Caki2 (cell line): ENCODE data around the gene STAM. TPM values are rescaled to one million over a fixed set of nuclear protein-coding genes. Genes with fewer than 3 reads are reported as not detected.

Experiments used
- DNase-seq: peaks from one replicate; pipeline ENCODE4 v3.0.0-alpha.2; 2015; ENCODE audit warnings: low read depth
- in situ Hi-C: cut with HindIII; loops from 2 replicates; pipeline ENCODE4 v1.10.0; 2016; ENCODE audit warnings: low sequenced_read_pairs, low pct_unique_long_range_greater_than_20kb, mixed read lengths
- total RNA-seq: library from RNA; depleted of rRNA; stranded (reverse); fragments of >200 nt; shearing (Covaris generic); gene quantifications from 2 replicates; pipeline ENCODE4 v1.2.3, GENCODE V29; 2014; ENCODE audit warnings: low replicate concordance; rRNA removed

The STAM gene
- total RNA-seq, 1 experiment from 2014 or later = 14.3 TPM

GRCh38 chr10:17740668-17741067 is 96.7 kb downstream of the STAM start:
- in situ Hi-C loops = no loop called here
- no peak for DNase-seq

GRCh38 chr10:17742918-17743317 is 99.0 kb downstream of the STAM start:
- DNase-seq = peak; percentile 58
- in situ Hi-C loops = no loop called here

GRCh38 chr10:17743437-17743836 is 99.5 kb downstream of the STAM start:
- in situ Hi-C loops = no loop called here
- DNase-seq = no peak

DNA sequence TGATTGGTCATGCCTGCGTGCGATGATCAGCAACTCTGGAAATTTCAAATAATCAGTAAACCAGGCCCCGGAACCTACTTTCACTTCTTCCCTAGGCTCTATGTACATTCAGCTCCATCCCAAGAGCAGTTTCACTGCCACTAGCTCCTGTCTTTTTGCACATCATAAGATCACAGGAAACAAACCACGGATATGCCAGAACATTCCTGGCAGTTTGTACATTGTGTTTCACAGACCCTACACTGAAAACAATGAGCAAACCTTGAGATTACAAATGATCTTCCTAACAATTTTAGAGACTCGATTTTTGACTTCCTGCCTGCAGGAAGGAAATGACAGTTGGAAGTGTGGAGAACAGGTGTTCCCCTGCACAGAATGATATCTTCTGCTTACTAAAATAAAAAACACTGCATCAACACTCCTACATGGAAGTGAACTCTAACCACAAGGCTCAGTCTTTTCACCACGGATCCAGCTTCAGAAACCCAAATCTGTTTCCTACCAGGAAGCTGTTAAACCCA is 100.5 kb downstream of the STAM start:
- no peak for DNase-seq
- in situ Hi-C loops = no loop called here

GRCh38 chr10:17747883-17748550 is 104.1 kb downstream of the STAM start:
- DNase-seq = no peak
- in situ Hi-C loops = no loop called here

DNA sequence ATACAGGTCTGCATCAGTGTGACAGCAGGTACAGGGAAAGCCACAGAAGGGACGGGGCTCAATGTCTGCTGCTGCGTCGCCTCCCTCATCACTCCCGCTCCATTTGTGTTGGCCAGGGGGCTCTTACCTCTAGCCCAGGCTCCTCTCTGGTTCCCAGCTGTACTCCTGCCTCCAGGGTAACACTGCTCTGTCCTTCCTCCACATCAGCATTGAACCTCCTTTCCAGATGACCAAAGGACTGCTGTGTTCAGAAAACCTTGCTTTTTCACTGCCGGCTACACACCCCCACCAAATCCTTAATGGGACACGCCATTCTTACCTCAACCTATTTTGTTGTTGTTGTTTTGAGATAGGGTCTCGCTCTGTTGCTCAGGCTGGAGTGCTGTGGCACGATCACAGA is 105.9 kb downstream of the STAM start:
- in situ Hi-C loops = no loop called here
- no peak for DNase-seq

DNA sequence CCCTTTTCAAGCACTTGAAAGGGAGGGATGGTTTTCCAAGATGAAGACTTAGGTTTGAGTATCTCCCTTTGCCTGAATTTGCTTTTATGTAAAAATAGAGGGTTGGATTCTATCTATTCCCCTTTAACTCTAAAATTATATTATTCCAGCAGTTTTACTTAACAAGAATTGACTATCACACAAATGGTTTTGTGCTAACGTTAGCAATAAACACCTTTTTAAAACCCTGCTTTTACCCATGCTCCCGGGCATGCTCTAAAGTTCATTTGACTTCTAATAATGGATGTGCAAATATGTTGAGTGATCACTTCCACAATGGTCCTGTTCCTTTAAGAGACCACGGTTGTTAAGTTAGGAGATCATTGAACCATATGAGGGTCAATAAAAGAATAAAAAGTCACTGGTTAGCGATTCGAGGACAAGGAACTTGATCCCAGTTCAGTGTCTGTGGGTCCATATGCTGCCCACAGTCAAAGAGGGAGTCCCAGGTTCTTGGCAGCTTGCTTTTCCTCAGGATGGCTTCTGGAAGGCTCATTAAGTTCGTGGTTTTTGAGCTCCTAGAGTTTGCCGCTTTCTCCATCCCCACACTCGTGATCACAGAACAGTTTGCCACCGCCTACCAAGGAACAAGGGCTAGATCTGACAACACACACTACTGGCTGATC is 108.0 kb downstream of the STAM start, which contains the start of gene TMEM236:
TSS of gene TMEM236 (plus strand) at position 421 of the 665 bp plus-strand sequence. CDS start at position 516, 95 bp downstream.
- in situ Hi-C loops = no loop called here
- peak; percentile 18 for DNase-seq

DNA sequence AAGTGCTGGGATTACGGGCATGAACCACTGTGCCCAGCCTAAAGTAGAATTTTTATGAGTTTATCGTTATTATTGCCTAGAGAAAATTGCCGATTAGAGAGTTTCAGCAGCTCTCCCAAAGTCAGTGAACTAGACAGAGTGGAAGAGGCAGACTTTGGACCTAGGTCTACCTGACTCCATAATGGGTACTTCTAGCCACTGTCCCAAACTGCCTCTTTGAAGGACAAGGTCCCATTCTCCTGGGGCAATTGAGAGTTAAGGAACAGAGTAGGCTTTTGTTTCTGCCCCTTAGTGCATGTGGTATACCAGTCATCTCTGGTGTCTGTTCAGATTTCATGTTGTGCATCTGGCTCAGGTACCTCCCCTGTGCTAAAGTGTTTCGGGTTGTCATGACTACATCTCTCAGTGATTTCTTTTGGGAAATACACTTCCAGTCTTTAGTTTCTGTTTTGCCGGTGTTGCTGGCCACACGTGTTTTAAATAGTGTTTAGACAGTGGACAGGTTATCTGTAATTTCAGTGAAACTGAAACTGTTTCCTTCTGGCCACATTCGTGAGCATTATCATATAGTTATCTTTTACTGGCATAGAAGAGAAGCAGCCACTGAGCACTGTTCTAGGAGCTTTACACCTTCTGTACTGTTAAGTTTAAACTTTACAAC is 112.7 kb downstream of the STAM start:
- in situ Hi-C loops = no loop called here

GRCh38 chr10:17758200-17758599 is 114.2 kb downstream of the STAM start:
- in situ Hi-C loops = no loop called here

More for the DNA sequence above, 112.7 kb downstream of the STAM start:
- DNase-seq = no peak

DNA sequence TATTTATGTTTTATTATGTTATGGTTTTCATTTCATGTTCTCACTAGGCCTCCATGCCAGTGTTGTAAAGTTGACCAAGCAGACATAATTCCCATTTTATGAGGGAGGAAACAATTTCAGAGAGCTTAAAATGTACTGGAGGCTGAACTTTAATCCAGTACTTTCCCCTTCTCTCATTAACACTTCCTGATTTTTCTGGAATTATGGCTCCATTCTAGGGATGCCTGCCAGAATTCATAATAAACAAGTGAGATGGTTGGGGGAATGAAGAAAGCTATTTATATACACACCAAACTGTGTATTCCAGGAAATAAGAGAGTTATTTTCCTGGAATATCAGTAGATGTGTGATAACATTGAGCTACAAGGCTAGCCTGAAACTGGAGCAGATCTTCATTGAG is 114.9 kb downstream of the STAM start:
- in situ Hi-C loops = no loop called here
- DNase-seq = no peak

More at GRCh38 chr10:17758200-17758599, 114.2 kb downstream of the STAM start:
- no peak for DNase-seq

GRCh38 chr10:17764142-17764541 is 120.2 kb downstream of the STAM start:
- in situ Hi-C loops = no loop called here

DNA sequence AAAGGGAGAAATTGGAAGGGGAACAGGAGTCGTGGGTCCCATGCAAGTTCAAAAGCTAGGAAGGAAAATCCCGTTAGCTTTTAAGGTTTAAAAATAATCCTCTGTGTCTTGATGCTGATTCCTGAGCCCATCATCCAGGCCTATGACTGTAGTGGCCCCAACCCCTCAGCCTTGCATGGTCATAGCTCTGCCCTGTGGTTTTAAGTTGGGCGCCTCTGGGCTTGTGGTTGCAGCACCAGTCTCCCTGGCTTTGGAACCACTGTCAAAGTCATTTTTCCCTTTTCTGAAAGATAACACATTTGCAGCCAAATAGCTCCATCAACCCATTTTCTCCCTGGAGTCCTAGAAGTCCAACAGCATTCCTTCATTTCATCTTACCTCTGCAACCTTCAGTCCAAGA is 121.7 kb downstream of the STAM start:
- in situ Hi-C loops = no loop called here
- DNase-seq = no peak

More at GRCh38 chr10:17764142-17764541, 120.2 kb downstream of the STAM start:
- no peak for DNase-seq

Other genes with a start within 250 kb of the STAM start
- gene ST8SIA6, start 189.6 kb upstream of the STAM start, total RNA-seq = not detected in 2 replicates
- 87.0 and 91.9 TPM in 2 replicates for gene HACD1, start 26.8 kb upstream of the STAM start, total RNA-seq
- gene TMEM236, start 108.0 kb downstream of the STAM start, total RNA-seq = 0.14 TPM in 1 of 2 replicates, not detected in the other
- not detected in 2 replicates for gene MRC1, start 165.2 kb downstream of the STAM start, total RNA-seq